ENCODE results near the gene LBHD2. TPM values are rescaled to one million over a fixed set of nuclear protein-coding genes. Genes with fewer than 3 reads are reported as not detected.

The LBHD2 gene
- 0.50 TPM in 1 of 5 replicates, not detected in the others for total RNA-seq (2022; extraction: Qiagen RNA extraction; ENCODE audit: low read depth)

DNA sequence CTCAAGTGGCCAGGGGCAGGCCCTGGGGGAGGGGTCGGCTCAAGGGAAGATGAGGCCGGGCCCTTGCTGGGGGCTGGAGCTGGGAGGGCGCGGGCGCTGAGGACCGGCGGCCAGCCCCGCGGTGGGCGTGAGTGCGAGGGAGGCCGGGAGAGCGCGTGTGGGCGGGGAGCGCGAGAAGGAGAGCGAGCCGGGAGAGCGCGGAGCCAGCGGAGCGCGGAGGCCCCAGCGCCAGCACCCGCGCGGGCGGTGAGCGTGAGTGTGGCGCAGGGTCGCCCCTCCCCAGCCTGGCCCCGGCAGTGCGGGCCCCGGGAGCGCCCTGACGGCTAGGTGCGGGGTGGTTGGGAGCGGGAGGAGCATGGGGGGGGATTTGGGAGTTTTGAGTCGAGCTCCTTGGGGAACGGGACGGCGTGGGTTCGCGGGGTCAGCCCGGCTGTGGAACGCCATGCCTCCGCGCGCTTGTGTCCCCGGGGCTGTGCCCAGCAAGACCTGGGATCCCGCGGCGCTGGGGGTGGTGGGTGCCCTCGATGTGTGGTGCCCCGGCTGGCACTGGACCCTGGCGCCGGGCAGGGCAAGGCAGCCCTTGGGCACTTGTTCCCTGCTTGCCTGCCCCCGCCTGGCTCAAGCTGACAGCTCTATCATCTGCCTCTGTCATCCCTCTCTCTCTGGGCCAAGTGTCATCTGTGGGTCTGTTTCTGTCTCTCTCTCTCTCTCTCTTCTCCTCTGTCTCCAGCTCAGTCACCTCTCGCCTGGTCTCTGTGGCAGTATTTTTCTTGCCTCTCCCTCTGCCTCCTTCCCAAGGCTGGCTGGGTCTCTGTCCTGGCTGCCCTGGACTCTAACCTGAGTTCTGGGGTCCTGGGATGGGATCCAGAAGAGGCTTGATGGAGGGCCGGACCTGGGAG lies at the start of gene LBHD2:
Gene LBHD2, plus strand, starts transcription at position 190 of the 899 bp plus-strand sequence. CDS start 1,803 bp downstream, outside the sequence.

DNA sequence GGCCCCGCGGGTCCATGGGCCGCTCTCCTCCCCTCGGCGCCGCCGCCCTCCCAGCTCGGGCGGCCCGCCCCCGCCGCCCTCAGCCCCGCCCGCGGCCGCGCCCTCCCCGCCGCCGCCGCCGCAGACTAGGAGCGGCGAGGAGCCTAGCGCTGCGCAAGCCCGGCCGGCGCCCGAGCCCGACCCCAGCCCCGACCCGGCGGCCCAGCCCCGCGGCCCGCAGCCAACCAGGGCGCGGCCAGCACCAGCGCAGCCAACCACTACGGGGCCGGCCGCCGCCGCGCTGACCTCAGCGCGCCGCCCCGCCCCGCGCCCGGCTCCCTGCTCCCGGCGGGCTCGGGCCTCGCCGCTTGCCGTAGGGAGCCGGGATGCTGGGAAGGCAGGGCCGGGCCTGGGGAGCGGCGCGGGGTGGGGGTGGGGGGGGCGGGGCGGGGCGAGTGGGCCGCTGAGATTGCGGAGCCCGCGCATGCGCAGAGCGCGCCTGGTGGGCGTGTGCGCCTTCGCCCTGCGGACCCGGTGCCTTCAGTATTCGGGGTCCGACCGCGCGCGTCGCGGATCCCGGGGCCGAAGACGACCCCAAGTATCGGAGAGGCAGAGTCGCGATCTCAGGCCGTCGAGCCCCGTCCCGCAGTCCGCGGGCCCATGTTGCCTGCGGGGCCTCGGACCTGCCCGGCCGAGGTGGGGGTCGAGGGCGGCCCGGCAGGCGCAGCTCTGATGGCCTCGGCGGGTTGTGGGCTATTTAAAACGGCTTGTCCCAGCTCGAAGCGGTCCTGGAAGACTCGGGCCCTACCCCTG lies 26.4 kb upstream of the LBHD2 start, which contains the start of gene CDC42BPB:
Gene CDC42BPB, minus strand, starts transcription at position 178 of the 792 bp plus-strand sequence. CDS start 376 bp downstream, outside the sequence.

DNA sequence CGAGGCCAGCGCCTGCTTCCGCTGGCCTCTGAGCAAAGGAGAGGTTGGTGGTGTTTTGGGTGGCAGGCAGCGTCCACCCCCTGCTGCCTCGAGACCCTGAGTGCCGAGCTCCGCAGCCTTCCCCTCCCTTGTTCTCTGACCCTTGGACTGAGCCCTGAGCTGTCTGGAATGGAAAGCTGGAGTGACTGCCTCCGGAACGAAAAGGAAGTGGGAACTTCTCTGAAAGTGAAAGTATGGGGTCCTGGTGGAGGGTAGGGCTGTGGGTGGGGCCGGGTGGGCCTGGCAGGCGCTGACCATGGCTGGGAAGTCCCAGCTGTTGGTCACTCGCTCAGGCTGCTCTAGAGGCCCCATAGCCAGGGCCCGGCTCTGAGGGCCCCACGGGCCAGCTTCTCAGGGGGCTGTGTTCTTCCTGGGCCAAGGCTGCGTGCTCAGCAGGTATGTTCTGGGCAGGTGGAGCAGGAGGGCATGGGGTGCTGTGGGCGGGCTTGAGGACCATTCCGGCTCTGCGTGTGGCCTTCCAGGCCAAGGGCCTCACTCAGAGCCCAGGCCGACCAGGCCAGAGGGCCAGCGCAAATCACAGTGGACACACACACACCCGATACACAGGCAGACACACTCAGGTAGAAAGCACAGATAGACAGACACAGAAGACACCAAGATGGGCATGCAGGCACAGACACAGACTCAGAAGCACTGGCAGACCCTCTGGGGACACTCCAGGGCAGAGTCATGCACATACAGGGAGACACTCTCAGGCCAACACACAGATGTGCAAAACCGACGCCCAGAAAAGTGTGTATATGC lies 10.6 kb downstream of the LBHD2 start, which contains the start of gene EXOC3L4:
Gene EXOC3L4, plus strand, starts transcription at position 320 of the 804 bp plus-strand sequence. CDS start 5,495 bp downstream, outside the sequence.

DNA sequence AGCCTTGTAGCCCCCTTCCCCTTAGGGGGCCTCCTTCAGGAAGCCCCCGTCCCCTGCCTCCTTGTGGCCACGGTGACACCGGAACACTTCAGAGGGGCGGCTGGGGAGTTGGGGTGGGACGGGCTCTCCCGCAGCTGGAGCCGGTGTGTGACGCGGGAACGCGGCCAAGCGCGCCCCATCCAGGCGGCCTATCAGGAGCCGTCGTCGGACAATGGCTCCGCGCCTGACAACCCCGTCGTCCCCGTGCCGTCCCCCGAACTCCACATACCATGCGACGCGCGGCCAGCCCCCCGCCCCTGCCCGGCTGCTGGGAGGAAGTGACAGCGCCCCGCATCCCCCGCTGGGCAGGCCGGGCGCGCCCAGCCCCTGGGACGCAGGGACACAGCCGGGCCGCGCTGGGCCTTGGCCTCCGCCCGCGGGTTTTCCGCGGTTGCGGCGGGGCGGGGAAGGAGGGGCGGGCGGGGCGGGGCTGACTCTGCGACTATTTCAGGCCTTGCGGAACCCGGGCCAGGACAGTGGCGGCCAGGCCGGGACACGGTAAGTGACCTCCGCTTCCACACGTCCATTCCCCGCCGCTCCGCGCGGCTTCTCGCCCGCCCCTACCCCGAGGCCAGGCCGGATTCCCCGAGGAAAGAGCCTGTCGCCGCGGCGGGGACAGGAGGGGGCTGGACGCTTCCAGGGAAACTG lies 39.1 kb downstream of the LBHD2 start, which contains the start of gene TNFAIP2:
Gene TNFAIP2, plus strand, starts transcription at position 515 of the 687 bp plus-strand sequence. CDS start 2,997 bp downstream, outside the sequence.

Other genes with a start within 250 kb of the LBHD2 start
- 0.21 to 0.55 TPM (median 0.40 TPM) in 5 replicates for gene AMN, start 161.5 kb upstream of the LBHD2 start, total RNA-seq (2022; extraction: Qiagen RNA extraction; ENCODE audit: low read depth)
- 53.5 to 92.4 TPM (median 79.4 TPM) in 5 replicates for gene CDC42BPB, start 26.7 kb upstream of the LBHD2 start, total RNA-seq (2022; extraction: Qiagen RNA extraction; ENCODE audit: low read depth)
- gene EXOC3L4, start 10.5 kb downstream of the LBHD2 start, total RNA-seq (2022; extraction: Qiagen RNA extraction; ENCODE audit: low read depth) = 1.0 to 1.8 TPM (median 1.7 TPM) in 5 replicates
- gene TNFAIP2, start 39.3 kb downstream of the LBHD2 start, total RNA-seq (2022; extraction: Qiagen RNA extraction; ENCODE audit: low read depth) = 245 to 387 TPM (median 358 TPM) in 5 replicates

Measured in A549 treated with ZK216348 at 1 μM for 4 hours (cell line).